Measurements from ENCODE around the gene TOP2A. TPM values are rescaled to one million over a fixed set of nuclear protein-coding genes. Genes with fewer than 3 reads are reported as not detected.

The TOP2A gene
- total RNA-seq, 1 experiment from 2014 or later, result 141 TPM

GRCh38 chr17:40360091-40360490 lies 57.6 kb downstream of the TOP2A start:
- CTCF ChIA-PET, result interaction anchor here (0.8 to 4.2 kb wide), 2 partner anchors 116 to 200 kb away, joined by 3 to 34 read pairs; no protein-coding TSS in a partner anchor
- no peak overlapping the region for H3K4me2 ChIP-seq (ENCODE audit: low read length)
- no peak overlapping the region for H3K27ac ChIP-seq (ENCODE audit: low read depth, low read length)
- H3K79me2 ChIP-seq (ENCODE audit: insufficient read depth, low read length), result no peaks in the 10 kb centered on the region
- no peaks in the 10 kb centered on the region for H3K9me2 ChIP-seq (ENCODE audit: insufficient read depth)
- peaks cover 4 to 31% of the 10 kb centered on the region in 2 experiments; a peak in 3 of 4 replicates for H3K4me1 ChIP-seq (ENCODE audit: control insufficient read depth in 1 of 2, insufficient read depth in 2 of 2, low read length in 2 of 2)
- no peak overlapping the region for H3K9ac ChIP-seq (ENCODE audit: low read length)
- H4K20me1 ChIP-seq (ENCODE audit: insufficient read depth), result no peaks in the 10 kb centered on the region
- no peaks in the 10 kb centered on the region for H3K27me3 ChIP-seq (ENCODE audit: insufficient read depth, low read length)
- H3K9me3 ChIP-seq (ENCODE audit: control insufficient read depth in 1 of 2, insufficient read depth in 1 of 2, low read depth in 1 of 2, low read length in 2 of 2), result no peaks in the 10 kb centered on the region
- RAD21 ChIA-PET (ENCODE audit: low non-redundant PET in 1 of 2, low total read pairs in 2 of 2, uncharacterized antibody in 2 of 2, unreplicated experiment in 2 of 2), result no interaction called here
- BruUV-seq (replicated peaks), result no TSS peak
- DNase-seq (ENCODE audit: low read depth, low spot score), result no peak
- no peak for ATAC-seq
- POLR2A ChIA-PET, result no interaction called here
- no peak for TF ChIP-seq EZH2 (IDR thresholded peaks at IDR 0.05)
- TF ChIP-seq ZNF274 (IDR thresholded peaks at IDR 0.05; ENCODE audit: low read depth, low read length), result no peak
- TF ChIP-seq FOSL1 (IDR thresholded peaks at IDR 0.05; ENCODE audit: low read depth), result no peak
- no peak for TF ChIP-seq ATF3 (IDR thresholded peaks at IDR 0.05)
- TF ChIP-seq CBX3 (IDR thresholded peaks at IDR 0.05; ENCODE audit: low read depth), result no peak
- no peak for TF ChIP-seq MAX (IDR thresholded peaks at IDR 0.05)
- TF ChIP-seq JUND (IDR thresholded peaks at IDR 0.05), result no peak
- TF ChIP-seq POLR2AphosphoS5 (IDR thresholded peaks at IDR 0.05; ENCODE audit: low read depth, low read length), result no peak
- no peak for TF ChIP-seq REST (IDR thresholded peaks at IDR 0.05; ENCODE audit: low read depth)
- TF ChIP-seq SP1 (IDR thresholded peaks at IDR 0.05; ENCODE audit: low read depth), result no peak
- no peak for TF ChIP-seq ZBTB33 (IDR thresholded peaks at IDR 0.05; ENCODE audit: extremely low read depth, insufficient replicate concordance, low read length)
- no peak for TF ChIP-seq CTCF (IDR thresholded peaks at IDR 0.05 in 2 of 3, conservative IDR thresholded peaks at IDR 0.05 in 1 of 3; ENCODE audit: borderline replicate concordance in 1 of 3, insufficient read depth in 1 of 3, low read depth in 2 of 3, low read length in 2 of 3)
- no peak for TF ChIP-seq EZH2phosphoT487 (IDR thresholded peaks at IDR 0.05; ENCODE audit: borderline replicate concordance)
- TF ChIP-seq TCF7L2 (IDR thresholded peaks at IDR 0.05; ENCODE audit: borderline replicate concordance, extremely low read depth, insufficient read depth, insufficient read length), result no peak
- no peak for TF ChIP-seq ELF1 (IDR thresholded peaks at IDR 0.05; ENCODE audit: borderline replicate concordance, low read depth)
- no peak for TF ChIP-seq SIN3A (IDR thresholded peaks at IDR 0.05; ENCODE audit: low read depth)
- intact Hi-C loops (cut with micrococcal nuclease), result no loop called here
- H3K36me3 ChIP-seq (ENCODE audit: control insufficient read depth in 1 of 2, insufficient read depth in 2 of 2, low read length in 2 of 2), result peaks cover 2 to 7% of the 10 kb centered on the region in 2 experiments; a peak in 2 of 4 replicates
- no peak overlapping the region for H3K4me3 ChIP-seq (replicated peaks in 1 of 2; ENCODE audit: low read depth in 1 of 2, low read length in 2 of 2)
- H2AFZ ChIP-seq (ENCODE audit: low read depth, low read length, poor library complexity, severe bottlenecking), result no peak overlapping the region
